Measurements from ENCODE around the gene OR51G1.

GRCh38 chr11:4960877-4961276, 36.7 kb upstream of the OR51G1 start:
- TF ChIP-seq POLR2A (IDR thresholded peaks at IDR 0.05; ENCODE audit: low read depth) (no peak), CTCF (IDR thresholded peaks at IDR 0.05) (no peak), POLR2AphosphoS5 (IDR thresholded peaks at IDR 0.05) (no peak), EP300 (IDR thresholded peaks at IDR 0.05) (no peak)
